Vagina (tissue), 2 donors: Measurements from ENCODE around the gene PAXX. TPM values are rescaled to one million over a fixed set of nuclear protein-coding genes. Genes with fewer than 3 reads are reported as not detected.

Experiments
- DNase-seq, 2 donors: peaks; one replicate each; pipeline ENCODE4 v3.0.0-alpha.2; 2017; ENCODE audit errors: extremely low spot score in 2 of 2
- H3K27ac ChIP-seq: fragments of 200-600 bp; sonication (generic); one replicate; pipeline ENCODE4 v1.5.1; 2019
- H3K27me3 ChIP-seq: fragments of 200-600 bp; sonication (generic); one replicate; pipeline ENCODE4 v1.5.1; 2019
- H3K36me3 ChIP-seq, 2 donors: fragments of 200-600 bp; sonication (generic); one replicate each; pipeline ENCODE4 v1.5.1; 2017 to 2019
- H3K4me1 ChIP-seq: fragments of 200-600 bp; sonication (generic); one replicate; pipeline ENCODE4 v1.5.1; 2019
- H3K4me3 ChIP-seq, 2 donors: fragments of 200-600 bp; sonication (generic); 1 replicate in 1 of 2; 2 replicates in 1 of 2; pipeline ENCODE4 v1.5.1; 2016 to 2019
- H3K9me3 ChIP-seq: fragments of 200-600 bp; sonication (generic); one replicate; pipeline ENCODE4 v1.5.1; 2019
- POLR2A ChIP-seq, 2 donors: fragments of 450-650 bp; IDR thresholded peaks; one replicate each; pipeline ENCODE4 v1.6.1; 2017; ENCODE audit warnings: antibody characterized with exemption in 2 of 2, mild to moderate bottlenecking in 2 of 2, moderate library complexity in 2 of 2
- POLR2AphosphoS5 ChIP-seq, 2 donors: sonication (generic); formaldehyde crosslinking; IDR thresholded peaks; one replicate each; pipeline ENCODE4 v1.9.0; 2017; ENCODE audit warnings: antibody characterized with exemption in 2 of 2, mild to moderate bottlenecking in 2 of 2, low read depth in 1 of 2; ENCODE audit not compliant: insufficient read depth in 1 of 2
- intact Hi-C: fragments of 100-400 bp; cut with DNase I; formaldehyde crosslinking; loops from one replicate; pipeline ENCODE4 v1.15.1; 2023
- total RNA-seq: library from RNA; depleted of rRNA; stranded (reverse); fragments of >200 nt; gene quantifications from one replicate; pipeline ENCODE4 v1.2.3, GENCODE V29; 2016
- TF ChIP-seq, protein P1 (sequence below), 3 experiments: fragments of 450-650 bp in 2 of 3; fragments of 200-600 bp in 1 of 3; sonication (generic) in 1 of 3; IDR thresholded peaks; one replicate each; pipeline ENCODE4 v1.5.1; 2017 to 2019; ENCODE audit warnings: antibody characterized with exemption in 3 of 3, mild to moderate bottlenecking in 2 of 3, moderate library complexity in 2 of 3

The PAXX gene
- total RNA-seq, 1 donor from 2014 or later: 62.9 TPM

DNA sequence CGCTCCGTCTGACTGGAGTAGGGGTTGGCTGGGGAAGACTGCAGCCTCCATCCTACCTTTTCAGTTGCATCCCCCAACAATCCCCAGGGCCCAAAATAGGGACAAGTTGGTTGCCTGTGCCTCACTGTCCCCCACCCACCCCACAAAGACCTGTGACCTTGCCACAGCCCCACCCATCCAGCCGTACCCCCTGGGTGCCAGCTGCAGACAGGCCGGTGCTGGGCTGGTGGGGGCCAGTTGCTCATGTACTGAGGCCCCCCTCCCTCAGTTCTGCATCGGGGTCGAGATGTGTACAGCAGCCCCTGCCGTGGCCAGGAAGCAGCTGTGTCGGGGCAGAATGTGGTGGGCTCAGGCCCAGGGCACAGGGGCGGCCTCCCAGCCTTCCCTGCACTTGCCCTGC lies 9.1 kb upstream of the PAXX start:
- Histone ChIP-seq H3K27ac (no peak overlapping the region), H3K36me3 (no peaks in the 10 kb centered on the region), H3K9me3 (no peaks in the 10 kb centered on the region), H3K27me3 (peaks cover 6% of the 10 kb centered on the region), H3K4me3 (no peak overlapping the region), H3K4me1 (peaks cover 31% of the 10 kb centered on the region)
- no peak for DNase-seq
- TF ChIP-seq POLR2A (IDR thresholded peaks at IDR 0.05) (no peak), POLR2AphosphoS5 (IDR thresholded peaks at IDR 0.05; ENCODE audit: insufficient read depth in 1 of 2, low read depth in 1 of 2) (peak in 1 of 2 donors; percentile 25)
- TF ChIP-seq, protein P1, sequence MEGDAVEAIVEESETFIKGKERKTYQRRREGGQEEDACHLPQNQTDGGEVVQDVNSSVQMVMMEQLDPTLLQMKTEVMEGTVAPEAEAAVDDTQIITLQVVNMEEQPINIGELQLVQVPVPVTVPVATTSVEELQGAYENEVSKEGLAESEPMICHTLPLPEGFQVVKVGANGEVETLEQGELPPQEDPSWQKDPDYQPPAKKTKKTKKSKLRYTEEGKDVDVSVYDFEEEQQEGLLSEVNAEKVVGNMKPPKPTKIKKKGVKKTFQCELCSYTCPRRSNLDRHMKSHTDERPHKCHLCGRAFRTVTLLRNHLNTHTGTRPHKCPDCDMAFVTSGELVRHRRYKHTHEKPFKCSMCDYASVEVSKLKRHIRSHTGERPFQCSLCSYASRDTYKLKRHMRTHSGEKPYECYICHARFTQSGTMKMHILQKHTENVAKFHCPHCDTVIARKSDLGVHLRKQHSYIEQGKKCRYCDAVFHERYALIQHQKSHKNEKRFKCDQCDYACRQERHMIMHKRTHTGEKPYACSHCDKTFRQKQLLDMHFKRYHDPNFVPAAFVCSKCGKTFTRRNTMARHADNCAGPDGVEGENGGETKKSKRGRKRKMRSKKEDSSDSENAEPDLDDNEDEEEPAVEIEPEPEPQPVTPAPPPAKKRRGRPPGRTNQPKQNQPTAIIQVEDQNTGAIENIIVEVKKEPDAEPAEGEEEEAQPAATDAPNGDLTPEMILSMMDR (IDR thresholded peaks at IDR 0.05): no peak
- intact Hi-C loops: no loop called here

DNA sequence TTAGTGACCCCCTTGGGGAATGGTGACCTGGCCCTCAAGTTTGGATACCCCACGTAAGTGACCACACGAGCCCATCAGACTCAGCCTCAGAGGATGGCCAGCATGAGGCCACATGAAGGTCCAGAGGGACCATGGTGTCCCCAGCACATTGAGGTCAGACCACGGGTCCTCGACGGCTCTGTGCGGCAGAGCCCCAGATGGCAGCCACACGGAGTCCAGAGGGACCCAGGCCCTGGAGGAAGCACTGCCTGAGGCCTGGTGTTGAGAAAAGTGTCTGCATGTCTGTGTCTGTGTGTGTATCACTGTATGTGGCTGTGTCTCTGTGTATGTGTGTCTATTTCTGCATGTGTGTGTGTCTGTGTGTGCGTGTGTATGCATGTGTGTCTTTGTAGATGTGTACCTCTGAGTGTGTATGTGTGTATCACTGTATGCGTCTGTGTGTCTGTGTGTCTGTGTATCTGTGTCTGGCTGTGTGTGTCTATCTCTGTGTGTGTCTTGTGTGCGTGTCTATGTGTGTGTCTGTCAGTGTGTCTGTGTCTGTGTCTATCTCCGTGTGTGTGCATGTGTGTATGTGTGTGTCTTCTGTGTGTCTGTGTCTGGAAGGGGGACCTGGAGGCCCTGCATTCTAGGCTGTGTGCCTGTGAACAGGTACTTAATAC lies 8.4 kb upstream of the PAXX start:
- intact Hi-C loops: no loop called here
- Histone ChIP-seq H3K27me3 (peaks cover 6% of the 10 kb centered on the region), H3K4me3 (no peak overlapping the region), H3K36me3 (no peaks in the 10 kb centered on the region), H3K4me1 (peaks cover 28% of the 10 kb centered on the region), H3K27ac (no peak overlapping the region), H3K9me3 (no peaks in the 10 kb centered on the region)
- TF ChIP-seq, protein P1 (IDR thresholded peaks at IDR 0.05): no peak
- TF ChIP-seq POLR2A (IDR thresholded peaks at IDR 0.05) (no peak), POLR2AphosphoS5 (IDR thresholded peaks at IDR 0.05; ENCODE audit: insufficient read depth in 1 of 2, low read depth in 1 of 2) (no peak)
- DNase-seq: no peak

DNA sequence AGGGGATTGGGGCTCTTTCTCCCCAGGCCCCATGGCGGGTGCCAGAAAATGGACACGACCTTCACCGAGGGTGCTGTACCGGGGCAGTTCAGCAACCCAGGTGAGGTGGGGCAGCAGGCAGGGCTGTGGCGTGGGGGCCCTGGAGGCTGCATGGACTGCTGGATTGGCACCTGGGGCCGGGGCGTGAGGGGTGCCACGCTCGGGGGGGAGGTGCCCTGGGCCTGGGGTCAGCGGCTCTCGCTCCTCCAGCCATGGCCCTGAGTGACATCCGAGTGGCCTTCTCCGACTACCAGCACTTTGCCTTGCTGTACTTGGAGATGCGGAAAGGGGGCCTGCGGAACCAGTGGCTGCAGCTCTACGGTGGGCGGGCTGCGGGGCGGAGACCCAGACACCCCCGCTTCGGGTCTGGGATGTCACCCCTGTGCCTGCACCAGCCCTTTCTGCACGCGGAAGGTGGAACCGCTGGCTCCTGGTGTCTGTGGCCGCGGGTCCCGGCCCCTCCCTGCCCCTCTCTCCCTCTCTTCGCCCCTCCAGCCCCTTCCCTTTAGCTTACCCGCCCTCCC lies 7.7 kb upstream of the PAXX start:
- H3K36me3 ChIP-seq: no peaks in the 10 kb centered on the region
- H3K27ac ChIP-seq: no peak overlapping the region
- H3K4me1 ChIP-seq: peaks cover 28% of the 10 kb centered on the region
- intact Hi-C loops: no loop called here
- no peak for DNase-seq
- H3K4me3 ChIP-seq: no peak overlapping the region
- H3K9me3 ChIP-seq: no peaks in the 10 kb centered on the region
- H3K27me3 ChIP-seq: peaks cover 6% of the 10 kb centered on the region
- TF ChIP-seq, protein P1 (IDR thresholded peaks at IDR 0.05): no peak
- TF ChIP-seq POLR2A (IDR thresholded peaks at IDR 0.05) (no peak), POLR2AphosphoS5 (IDR thresholded peaks at IDR 0.05; ENCODE audit: insufficient read depth in 1 of 2, low read depth in 1 of 2) (peak in 1 of 2 donors; percentile 6)

DNA sequence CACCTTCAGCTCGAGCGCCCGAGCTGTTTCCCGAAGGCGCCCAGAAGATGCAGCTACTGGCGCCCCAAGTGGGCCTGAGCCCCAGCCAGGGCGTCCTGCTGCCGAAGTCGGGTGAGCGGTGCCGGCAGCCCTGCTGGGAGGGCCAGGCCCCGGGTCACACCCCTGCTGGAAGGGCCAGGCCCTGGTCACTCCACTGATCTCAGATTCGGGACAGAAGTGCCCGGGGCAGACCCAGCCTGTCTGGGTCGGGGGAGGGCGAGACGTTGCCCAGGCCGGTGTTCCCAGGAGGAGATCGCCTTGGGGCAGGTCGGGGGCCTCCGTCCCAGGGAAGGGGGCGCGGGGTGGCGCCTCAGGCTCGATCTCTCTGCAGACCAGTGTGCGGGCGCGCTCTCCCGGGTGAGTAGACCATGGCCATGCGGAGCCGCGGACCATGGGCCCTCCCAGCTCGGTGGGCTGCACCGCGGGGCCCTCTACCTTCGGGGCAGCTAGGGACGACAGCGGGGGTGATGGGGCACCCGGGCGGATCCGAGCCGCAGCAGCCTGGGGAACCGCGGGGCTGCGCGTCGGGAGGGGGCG lies 7.1 kb upstream of the PAXX start:
- TF ChIP-seq POLR2AphosphoS5 (IDR thresholded peaks at IDR 0.05; ENCODE audit: insufficient read depth in 1 of 2, low read depth in 1 of 2) (no peak), POLR2A (IDR thresholded peaks at IDR 0.05) (no peak)
- TF ChIP-seq, protein P1 (IDR thresholded peaks at IDR 0.05): no peak
- H3K27ac ChIP-seq: no peak overlapping the region
- H3K9me3 ChIP-seq: no peaks in the 10 kb centered on the region
- intact Hi-C loops: no loop called here
- H3K4me3 ChIP-seq: peak overlapping the region in 1 of 2 donors; percentile 2
- peaks cover 6% of the 10 kb centered on the region for H3K27me3 ChIP-seq
- H3K4me1 ChIP-seq: peaks cover 28% of the 10 kb centered on the region
- no peaks in the 10 kb centered on the region for H3K36me3 ChIP-seq
- no peak for DNase-seq

DNA sequence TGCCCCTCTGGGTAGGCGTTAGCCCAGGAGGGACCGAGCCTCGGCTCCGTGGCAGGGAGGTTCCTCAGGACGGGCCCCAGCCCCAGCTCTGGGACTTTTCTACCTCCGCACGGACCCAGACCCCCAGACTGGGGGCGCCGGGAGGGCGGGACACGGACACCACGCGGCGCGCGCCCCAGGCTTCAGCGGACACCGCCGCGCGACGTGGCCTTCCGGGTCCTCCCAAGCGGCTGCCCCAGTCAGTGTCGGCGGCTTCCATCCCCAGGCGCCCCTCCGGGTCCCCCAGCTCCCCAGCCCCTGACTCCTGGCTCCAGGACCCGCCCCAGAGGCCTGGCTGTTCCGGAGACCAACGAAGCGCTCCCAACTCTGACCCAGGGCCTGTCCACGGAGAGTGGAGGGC lies 6.4 kb upstream of the PAXX start:
- peaks cover 6% of the 10 kb centered on the region for H3K27me3 ChIP-seq
- H3K4me1 ChIP-seq: peaks cover 26% of the 10 kb centered on the region
- intact Hi-C loops: no loop called here
- H3K4me3 ChIP-seq: no peak overlapping the region
- H3K36me3 ChIP-seq: no peaks in the 10 kb centered on the region
- no peaks in the 10 kb centered on the region for H3K9me3 ChIP-seq
- no peak for DNase-seq
- TF ChIP-seq POLR2AphosphoS5 (IDR thresholded peaks at IDR 0.05; ENCODE audit: insufficient read depth in 1 of 2, low read depth in 1 of 2) (no peak), POLR2A (IDR thresholded peaks at IDR 0.05) (no peak)
- TF ChIP-seq, protein P1 (IDR thresholded peaks at IDR 0.05): no peak
- no peak overlapping the region for H3K27ac ChIP-seq
